Measurements from ENCODE around the gene TPR.

TPR gene

DNA sequence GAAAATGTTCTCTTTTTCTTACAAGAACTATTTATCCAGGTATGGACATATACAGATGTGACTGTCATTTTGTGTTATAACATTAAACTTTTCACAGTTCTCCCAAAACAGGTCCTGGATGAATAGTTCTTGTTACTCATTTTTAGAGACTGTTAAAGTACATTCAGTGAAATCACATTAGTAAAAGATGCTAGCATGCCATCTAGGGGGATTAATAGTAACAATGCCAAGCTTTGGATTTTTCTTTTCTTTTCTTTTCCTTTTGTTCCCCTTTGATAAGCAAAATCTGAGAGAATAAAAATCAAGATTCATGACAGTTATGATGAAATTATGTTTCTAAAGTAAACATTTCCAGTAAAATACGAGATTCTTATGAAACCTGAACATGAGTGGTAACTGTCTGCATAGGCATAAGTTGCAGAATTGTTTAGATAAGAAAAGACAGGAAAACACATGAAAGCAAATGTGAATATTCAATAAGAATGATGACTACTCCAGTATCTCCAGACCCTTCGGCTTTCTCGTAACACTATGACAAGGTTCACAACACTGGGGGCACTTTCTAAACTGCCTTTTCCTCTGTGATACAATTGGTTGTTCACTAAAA lies 77.5 kb downstream of the TPR start:
- in situ Hi-C loops (cut with MboI; ENCODE audit: low sequenced_read_pairs, unreplicated experiment) = no loop called here
- no peak for TF ChIP-seq CTCF (IDR thresholded peaks at IDR 0.05; ENCODE audit: borderline replicate concordance, control extremely low read depth, extremely low read depth, insufficient read depth, missing control alignments)
- no peak for DNase-seq (ENCODE audit: low spot score)

GRCh38 chr1:186295980-186296379 lies 79.1 kb downstream of the TPR start, which contains the start of gene PRG4:
TSS of gene PRG4 (plus strand) at chr1:186296279.
- no peak for DNase-seq (ENCODE audit: low spot score)
- TF ChIP-seq CTCF (IDR thresholded peaks at IDR 0.05; ENCODE audit: borderline replicate concordance, control extremely low read depth, extremely low read depth, insufficient read depth, missing control alignments) = no peak
- in situ Hi-C loops (cut with MboI; ENCODE audit: low sequenced_read_pairs, unreplicated experiment) = no loop called here

GRCh38 chr1:186292875-186293274 lies 82.2 kb downstream of the TPR start:
- DNase-seq (ENCODE audit: low spot score) = no peak
- TF ChIP-seq CTCF (IDR thresholded peaks at IDR 0.05; ENCODE audit: borderline replicate concordance, control extremely low read depth, extremely low read depth, insufficient read depth, missing control alignments) = no peak
- in situ Hi-C loops (cut with MboI; ENCODE audit: low sequenced_read_pairs, unreplicated experiment) = no loop called here

DNA sequence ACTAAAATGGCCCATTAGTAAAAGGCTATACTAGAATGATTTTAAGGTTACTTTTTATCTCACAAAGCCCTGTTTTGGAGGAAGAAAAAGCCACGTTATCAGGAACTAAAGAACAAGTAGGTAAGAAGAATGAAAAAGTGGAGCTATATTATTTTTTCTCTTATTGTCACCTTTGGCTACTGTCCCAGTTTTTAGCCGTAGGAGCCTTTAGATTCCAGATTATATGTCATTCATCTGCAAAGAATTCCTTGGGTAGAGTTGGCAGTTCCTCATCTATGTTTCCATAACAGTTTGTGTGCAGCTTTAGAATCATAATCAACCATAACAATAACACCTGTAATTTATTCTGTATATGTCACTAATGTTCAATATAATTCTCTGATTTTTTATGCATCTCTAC lies 83.8 kb downstream of the TPR start:
- TF ChIP-seq CTCF (IDR thresholded peaks at IDR 0.05; ENCODE audit: borderline replicate concordance, control extremely low read depth, extremely low read depth, insufficient read depth, missing control alignments) = no peak
- no peak for DNase-seq (ENCODE audit: low spot score)
- in situ Hi-C loops (cut with MboI; ENCODE audit: low sequenced_read_pairs, unreplicated experiment) = no loop called here

GRCh38 chr1:186289943-186290545 lies 85.0 kb downstream of the TPR start:
- DNase-seq (ENCODE audit: low spot score) = no peak
- TF ChIP-seq CTCF (IDR thresholded peaks at IDR 0.05; ENCODE audit: borderline replicate concordance, control extremely low read depth, extremely low read depth, insufficient read depth, missing control alignments) = no peak
- in situ Hi-C loops (cut with MboI; ENCODE audit: low sequenced_read_pairs, unreplicated experiment) = no loop called here

DNA sequence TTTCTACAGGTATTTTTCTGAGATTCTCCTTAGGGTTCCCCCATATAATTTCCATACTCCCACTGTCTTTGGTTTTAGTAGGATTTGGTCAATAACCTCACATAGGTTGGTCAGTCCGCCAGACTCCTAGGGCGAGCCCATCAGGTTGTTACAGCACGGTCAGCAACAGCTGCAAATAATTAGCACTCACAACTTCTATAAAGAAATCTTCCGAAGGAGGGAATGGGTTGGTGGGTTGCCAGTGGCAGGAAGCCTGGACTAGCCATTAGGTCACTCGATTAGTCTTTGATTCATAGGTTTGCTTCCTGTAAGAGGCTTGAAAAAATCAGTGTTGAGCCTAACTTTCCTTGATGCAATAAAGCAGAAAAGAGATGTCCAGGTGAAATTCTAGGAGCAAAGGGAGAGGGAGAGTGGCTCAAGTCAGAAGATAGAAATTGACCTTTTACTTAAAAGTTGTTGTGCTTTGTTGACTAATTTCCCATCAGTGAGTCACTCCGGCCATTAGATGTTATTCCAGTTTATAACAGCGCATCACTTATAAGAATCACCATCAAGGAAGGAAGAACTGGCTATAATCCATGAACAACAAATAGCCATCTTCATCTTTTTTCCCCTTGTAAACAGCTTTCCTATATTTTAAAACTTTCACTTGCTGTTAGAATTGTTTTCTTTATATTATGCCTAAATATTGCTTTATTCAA lies 88.3 kb downstream of the TPR start:
- DNase-seq (ENCODE audit: low spot score) = no peak
- in situ Hi-C loops (cut with MboI; ENCODE audit: low sequenced_read_pairs, unreplicated experiment) = no loop called here
- no peak for TF ChIP-seq CTCF (IDR thresholded peaks at IDR 0.05; ENCODE audit: borderline replicate concordance, control extremely low read depth, extremely low read depth, insufficient read depth, missing control alignments)
